C4-2B (cell line): ENCODE results near the gene GPR25.

ENCODE experiments used
- CTCF ChIP-seq: fragments of 450-650 bp; conservative IDR thresholded peaks from 2 replicates; pipeline ENCODE4 v1.5.1; 2017; ENCODE audit warnings: mild to moderate bottlenecking
- ZFX ChIP-seq: fragments of 450-650 bp; IDR thresholded peaks from 2 replicates; pipeline ENCODE4 v1.6.1; 2017

- TF ChIP-seq CTCF (no peak), ZFX (no peak)
Observed at GRCh38 chr1:200846398-200846797, 26.4 kb upstream of the GPR25 start.
